ENCODE results near the gene ACVR2A. TPM values are rescaled to one million over a fixed set of nuclear protein-coding genes. Genes with fewer than 3 reads are reported as not detected.

Gene ACVR2A
- total and polyA plus RNA-seq, 2 donors (not counting 1 experiment from before 2014, with no cell fraction given), result 0.91 to 2.0 TPM

GRCh38 chr2:147916723-147917122 is 71.9 kb downstream of the ACVR2A start:
- Histone ChIP-seq H3K36me3 (replicated peaks in 1 of 2; ENCODE audit: control extremely low read depth in 1 of 2, control insufficient read depth in 1 of 2, extremely low read depth in 1 of 2, insufficient read depth in 2 of 2, low read length in 1 of 2) (peaks cover 0 to 1% of the 10 kb centered on the region in 2 experiments), H3K4me2 (replicated peaks; ENCODE audit: low read depth, low read length, poor library complexity, severe bottlenecking) (no peak overlapping the region), H2AFZ (ENCODE audit: insufficient read depth, low read depth, low read length, poor library complexity, severe bottlenecking) (no peak overlapping the region), H3K4me1 (ENCODE audit: control insufficient read depth in 2 of 2, insufficient read depth in 2 of 2, low read length in 2 of 2) (no peaks in the 10 kb centered on the region), H3K27ac (ENCODE audit: low read length in 2 of 2) (no peak overlapping the region), H3K9ac (ENCODE audit: low read length) (no peak overlapping the region), H3K9me3 (ENCODE audit: control extremely low read depth in 1 of 3, control insufficient read depth in 2 of 3, insufficient read depth in 1 of 3, low read length in 2 of 3) (no peaks in the 10 kb centered on the region), H3K4me3 (ENCODE audit: control extremely low read depth in 1 of 5, extremely low read depth in 1 of 5, insufficient read depth in 1 of 5, low read depth in 2 of 5, low read length in 4 of 5) (no peak overlapping the region), H4K20me1 (ENCODE audit: control insufficient read depth, insufficient read depth, low read length, poor library complexity, severe bottlenecking) (no peaks in the 10 kb centered on the region), H3K27me3 (replicated peaks in 1 of 4; ENCODE audit: control extremely low read depth in 1 of 4, control insufficient read depth in 3 of 4, insufficient read depth in 4 of 4, low read length in 3 of 4) (no peaks in the 10 kb centered on the region), H3K79me2 (ENCODE audit: control insufficient read depth, insufficient read depth, low read length) (no peaks in the 10 kb centered on the region)
- TF ChIP-seq CTCF (IDR thresholded peaks at IDR 0.05) (no peak), EZH2 (IDR thresholded peaks at IDR 0.05; ENCODE audit: borderline replicate concordance, insufficient read depth, low read depth, low read length, poor library complexity, severe bottlenecking) (no peak)
- H3K4me1 Mint-ChIP-seq, result no peaks in the 10 kb centered on the region
- H3K9me3 Mint-ChIP-seq (ENCODE audit: insufficient read depth), result no peaks in the 10 kb centered on the region
- no CpG with 5 or more reads among the region's 4 CpGs for WGBS (ENCODE audit: insufficient coverage)
- DNase-seq, result no peak
- H3K27me3 Mint-ChIP-seq, result no peaks in the 10 kb centered on the region
- no peak overlapping the region for H3K27ac Mint-ChIP-seq
- ChIA-PET POLR2A (no interaction called here), CTCF (no interaction called here)
- ATAC-seq (ENCODE audit: low read depth), result no peak
- intact Hi-C loops (cut with micrococcal nuclease), result no loop called here
- H3K4me3 Mint-ChIP-seq, result no peak overlapping the region

GRCh38 chr2:147917161-147917560 is 72.3 kb downstream of the ACVR2A start:
- Histone ChIP-seq H3K9me3 (ENCODE audit: control extremely low read depth in 1 of 3, control insufficient read depth in 2 of 3, insufficient read depth in 1 of 3, low read length in 2 of 3) (no peaks in the 10 kb centered on the region), H4K20me1 (ENCODE audit: control insufficient read depth, insufficient read depth, low read length, poor library complexity, severe bottlenecking) (no peaks in the 10 kb centered on the region), H3K79me2 (ENCODE audit: control insufficient read depth, insufficient read depth, low read length) (no peaks in the 10 kb centered on the region), H3K4me3 (ENCODE audit: control extremely low read depth in 1 of 5, extremely low read depth in 1 of 5, insufficient read depth in 1 of 5, low read depth in 2 of 5, low read length in 4 of 5) (no peak overlapping the region), H2AFZ (ENCODE audit: insufficient read depth, low read depth, low read length, poor library complexity, severe bottlenecking) (no peak overlapping the region), H3K4me1 (ENCODE audit: control insufficient read depth in 2 of 2, insufficient read depth in 2 of 2, low read length in 2 of 2) (no peaks in the 10 kb centered on the region), H3K4me2 (replicated peaks; ENCODE audit: low read depth, low read length, poor library complexity, severe bottlenecking) (no peak overlapping the region), H3K36me3 (replicated peaks in 1 of 2; ENCODE audit: control extremely low read depth in 1 of 2, control insufficient read depth in 1 of 2, extremely low read depth in 1 of 2, insufficient read depth in 2 of 2, low read length in 1 of 2) (peaks cover 0 to 1% of the 10 kb centered on the region in 2 experiments), H3K9ac (ENCODE audit: low read length) (no peak overlapping the region), H3K27me3 (replicated peaks in 1 of 4; ENCODE audit: control extremely low read depth in 1 of 4, control insufficient read depth in 3 of 4, insufficient read depth in 4 of 4, low read length in 3 of 4) (no peaks in the 10 kb centered on the region), H3K27ac (ENCODE audit: low read length in 2 of 2) (no peak overlapping the region)
- Mint-ChIP-seq H3K9me3 (ENCODE audit: insufficient read depth) (no peaks in the 10 kb centered on the region), H3K27me3 (no peaks in the 10 kb centered on the region), H3K27ac (no peak overlapping the region), H3K4me3 (no peak overlapping the region), H3K4me1 (no peaks in the 10 kb centered on the region)
- no peak for TF ChIP-seq EZH2 (IDR thresholded peaks at IDR 0.05; ENCODE audit: borderline replicate concordance, insufficient read depth, low read depth, low read length, poor library complexity, severe bottlenecking)
- no peak for TF ChIP-seq CTCF (IDR thresholded peaks at IDR 0.05)
- WGBS (ENCODE audit: insufficient coverage), result 80% methylated on average over 1 of the region's 4 CpGs
- intact Hi-C loops (cut with micrococcal nuclease), result no loop called here
- ATAC-seq (ENCODE audit: low read depth) (no peak), DNase-seq (no peak)
- ChIA-PET CTCF (no interaction called here), POLR2A (no interaction called here)
